ENCODE results near the gene ZP2.
"Not testable (repeated sequence)": the region's sequence is repeated elsewhere in the genome, so short reads cannot be mapped to it uniquely, and the experiment has no call there.

Gene ZP2

DNA sequence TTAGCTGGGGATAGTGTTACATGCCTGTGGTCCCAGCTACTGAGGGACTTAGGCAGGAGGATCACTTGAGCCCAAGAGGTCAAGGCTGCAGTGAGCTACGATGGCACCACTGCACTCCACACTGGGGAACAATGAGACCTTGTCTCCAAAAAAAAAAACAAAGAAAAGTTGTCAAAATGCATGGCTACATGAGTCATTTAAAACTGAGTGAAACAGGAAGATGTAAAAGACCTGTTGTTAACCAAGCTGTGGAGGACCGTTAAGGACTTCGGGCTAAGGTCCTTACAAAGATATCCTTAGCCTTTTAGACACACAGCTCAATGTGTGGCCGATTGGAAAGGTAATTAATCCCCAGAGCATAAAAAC is 25.1 kb downstream of the ZP2 start:
- Histone ChIP-seq H3K9ac (ENCODE audit: low read length) (no peak overlapping the region), H3K4me3 (ENCODE audit: low read length) (no peak overlapping the region), H3K27me3 (ENCODE audit: control insufficient read depth, insufficient read depth, low read length) (no peaks in the 10 kb centered on the region), H3K36me3 (ENCODE audit: control insufficient read depth, insufficient read depth, low read length) (peaks cover 6% of the 10 kb centered on the region), H3K4me1 (ENCODE audit: control insufficient read depth, insufficient read depth, low read length) (no peaks in the 10 kb centered on the region), H3K9me3 (ENCODE audit: control insufficient read depth, low read length) (no peaks in the 10 kb centered on the region)

DNA sequence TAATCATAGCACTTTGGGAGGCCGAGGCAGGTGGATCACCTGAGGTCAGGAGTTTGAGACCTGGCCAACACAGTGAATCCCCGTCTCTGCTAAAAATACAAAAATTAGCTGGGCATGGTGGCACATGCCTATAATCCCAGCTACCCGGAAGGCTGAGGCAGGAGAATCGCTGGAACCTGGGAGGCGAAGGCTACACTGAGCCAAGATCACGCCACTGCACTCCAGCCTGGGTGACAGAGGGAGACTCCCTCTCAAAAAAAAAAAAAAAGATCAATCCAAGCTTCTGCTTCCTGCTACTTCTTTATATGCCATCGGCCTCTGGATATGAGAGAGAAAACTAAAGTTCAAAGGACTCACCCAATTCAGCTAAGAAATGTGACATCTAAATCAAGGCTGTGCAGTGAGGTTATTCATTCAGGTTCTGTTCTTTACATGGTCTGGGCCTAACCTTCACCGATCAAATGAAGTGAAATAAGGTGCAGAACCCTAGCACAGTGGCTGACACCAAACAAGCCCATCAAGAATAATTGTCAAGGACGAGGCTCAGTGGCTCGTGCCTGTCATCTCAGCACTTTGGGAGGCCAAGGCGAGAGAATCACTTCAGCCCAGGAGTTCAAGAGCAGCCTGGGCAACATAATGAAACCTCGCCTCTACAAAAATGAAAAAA is 25.6 kb downstream of the ZP2 start:
- H3K27me3 ChIP-seq (ENCODE audit: control insufficient read depth, insufficient read depth, low read length): no peaks in the 10 kb centered on the region
- peaks cover 8% of the 10 kb centered on the region for H3K36me3 ChIP-seq (ENCODE audit: control insufficient read depth, insufficient read depth, low read length)
- H3K9ac ChIP-seq (ENCODE audit: low read length): no peak overlapping the region
- no peak overlapping the region for H3K4me3 ChIP-seq (ENCODE audit: low read length)
- H3K9me3 ChIP-seq (ENCODE audit: control insufficient read depth, low read length): no peaks in the 10 kb centered on the region
- H3K4me1 ChIP-seq (ENCODE audit: control insufficient read depth, insufficient read depth, low read length): no peaks in the 10 kb centered on the region

DNA sequence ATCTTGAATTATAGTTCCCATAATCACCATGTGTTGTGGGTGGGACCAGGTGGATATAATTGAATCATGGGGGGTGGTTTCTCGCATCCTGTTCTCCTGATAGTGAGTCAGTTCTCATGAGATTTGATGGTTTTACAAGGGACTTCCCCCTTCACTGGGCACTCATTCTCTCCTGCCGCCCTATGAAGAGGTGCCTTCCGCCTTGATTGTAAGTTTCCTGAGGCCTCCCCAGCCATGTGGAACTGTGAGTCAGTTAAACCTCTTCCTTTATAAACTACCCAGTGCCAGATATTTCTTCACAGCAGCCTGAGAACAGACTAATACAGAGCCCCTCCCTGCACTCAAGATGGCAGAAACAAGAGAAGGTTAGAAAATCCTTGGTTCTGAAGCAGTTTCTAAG is 26.5 kb downstream of the ZP2 start:
- H3K27me3 ChIP-seq (ENCODE audit: control insufficient read depth, insufficient read depth, low read length): no peaks in the 10 kb centered on the region
- H3K4me1 ChIP-seq (ENCODE audit: control insufficient read depth, insufficient read depth, low read length): no peaks in the 10 kb centered on the region

GRCh38 chr16:21183995-21184394 is 27.4 kb downstream of the ZP2 start:
- Histone ChIP-seq H3K36me3 (ENCODE audit: control insufficient read depth, insufficient read depth, low read length) (peaks cover 8% of the 10 kb centered on the region), H3K9ac (ENCODE audit: low read length) (no peak overlapping the region), H3K4me1 (ENCODE audit: control insufficient read depth, insufficient read depth, low read length) (no peaks in the 10 kb centered on the region), H3K9me3 (ENCODE audit: control insufficient read depth, low read length) (no peaks in the 10 kb centered on the region), H3K4me3 (ENCODE audit: low read length) (no peak overlapping the region), H3K27me3 (ENCODE audit: control insufficient read depth, insufficient read depth, low read length) (no peaks in the 10 kb centered on the region)

More for the DNA sequence above, 26.5 kb downstream of the ZP2 start:
- H3K36me3 ChIP-seq (ENCODE audit: control insufficient read depth, insufficient read depth, low read length): peaks cover 8% of the 10 kb centered on the region
- no peak overlapping the region for H3K9ac ChIP-seq (ENCODE audit: low read length)
- no peak overlapping the region for H3K4me3 ChIP-seq (ENCODE audit: low read length)
- H3K9me3 ChIP-seq (ENCODE audit: control insufficient read depth, low read length): no peaks in the 10 kb centered on the region

DNA sequence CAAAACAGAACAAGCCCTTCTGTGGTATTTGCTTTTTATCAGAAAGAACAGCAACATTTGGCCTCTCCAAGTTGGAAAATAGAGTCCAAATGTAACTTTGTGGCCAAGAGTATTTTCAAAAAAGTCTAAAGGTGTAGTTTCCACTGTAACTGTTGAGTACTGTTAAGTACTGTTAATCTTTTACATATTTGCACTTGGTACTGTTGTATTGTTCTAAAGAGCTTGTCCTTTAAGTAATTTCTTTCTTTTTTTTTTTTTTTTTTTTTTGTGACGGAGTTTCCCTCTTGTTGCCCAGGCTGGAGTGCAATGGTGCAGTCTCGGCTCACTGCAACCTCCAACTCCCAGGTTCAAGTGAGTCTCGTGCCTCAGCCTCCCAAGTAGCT is 31.4 kb downstream of the ZP2 start:
- Histone ChIP-seq H3K27me3 (ENCODE audit: control insufficient read depth, insufficient read depth, low read length) (no peaks in the 10 kb centered on the region), H3K4me1 (ENCODE audit: control insufficient read depth, insufficient read depth, low read length) (peaks cover 10% of the 10 kb centered on the region), H3K9ac (ENCODE audit: low read length) (no peak overlapping the region), H3K4me3 (ENCODE audit: low read length) (no peak overlapping the region), H3K36me3 (ENCODE audit: control insufficient read depth, insufficient read depth, low read length) (peaks cover 8% of the 10 kb centered on the region), H3K9me3 (ENCODE audit: control insufficient read depth, low read length) (no peaks in the 10 kb centered on the region)

DNA sequence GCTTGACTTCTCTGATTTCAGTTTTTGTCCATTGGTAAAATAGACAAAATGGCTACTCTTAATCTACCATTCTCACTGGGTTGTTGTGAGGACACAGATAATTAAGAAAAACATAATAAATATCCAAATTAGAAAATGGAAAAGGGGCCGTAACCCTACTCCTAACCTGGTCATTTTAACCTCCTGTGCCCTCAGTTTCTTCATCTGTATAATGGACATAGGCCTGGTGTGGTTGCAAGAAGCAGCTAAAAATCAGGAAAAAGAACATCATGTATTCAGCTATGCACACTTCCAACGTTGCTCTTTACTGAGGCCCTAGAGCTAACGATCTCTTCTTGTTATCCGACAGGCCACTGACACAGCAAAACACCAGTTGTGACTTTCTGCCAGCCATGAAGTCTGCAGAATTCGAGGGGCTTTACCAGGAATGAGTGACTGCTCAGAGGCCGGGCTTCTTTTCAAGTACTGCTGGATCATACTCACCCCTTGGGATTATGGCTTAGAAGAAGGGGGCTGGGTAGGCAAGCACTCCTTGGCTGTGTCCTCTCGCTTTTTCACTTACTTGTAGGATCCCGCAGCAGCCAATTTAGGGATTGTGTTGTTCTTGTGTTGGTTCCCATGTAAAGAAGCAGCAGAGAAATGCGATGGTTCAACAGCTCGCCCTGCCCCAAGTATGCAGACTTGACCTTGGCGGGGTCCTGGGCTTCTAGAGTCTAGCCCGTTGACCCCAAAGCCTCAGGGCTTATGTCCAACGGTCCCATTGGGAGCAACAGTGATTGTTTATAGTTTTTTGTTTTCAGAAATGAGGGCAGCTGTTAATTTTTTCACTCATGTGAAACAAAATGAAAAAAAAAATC is 32.0 kb downstream of the ZP2 start:
- no peak overlapping the region for H3K9ac ChIP-seq (ENCODE audit: low read length)
- peaks cover 8% of the 10 kb centered on the region for H3K36me3 ChIP-seq (ENCODE audit: control insufficient read depth, insufficient read depth, low read length)
- no peak overlapping the region for H3K4me3 ChIP-seq (ENCODE audit: low read length)
- H3K27me3 ChIP-seq (ENCODE audit: control insufficient read depth, insufficient read depth, low read length): no peaks in the 10 kb centered on the region
- H3K4me1 ChIP-seq (ENCODE audit: control insufficient read depth, insufficient read depth, low read length): peaks cover 12% of the 10 kb centered on the region
- H3K9me3 ChIP-seq (ENCODE audit: control insufficient read depth, low read length): no peaks in the 10 kb centered on the region

GRCh38 chr16:21175397-21175796 is 36.0 kb downstream of the ZP2 start:
- peaks cover 12% of the 10 kb centered on the region for H3K4me1 ChIP-seq (ENCODE audit: control insufficient read depth, insufficient read depth, low read length)
- no peak overlapping the region for H3K4me3 ChIP-seq (ENCODE audit: low read length)
- H3K27me3 ChIP-seq (ENCODE audit: control insufficient read depth, insufficient read depth, low read length): no peaks in the 10 kb centered on the region
- no peak overlapping the region for H3K9ac ChIP-seq (ENCODE audit: low read length)
- H3K9me3 ChIP-seq (ENCODE audit: control insufficient read depth, low read length): no peaks in the 10 kb centered on the region
- H3K36me3 ChIP-seq (ENCODE audit: control insufficient read depth, insufficient read depth, low read length): peaks cover 7% of the 10 kb centered on the region

DNA sequence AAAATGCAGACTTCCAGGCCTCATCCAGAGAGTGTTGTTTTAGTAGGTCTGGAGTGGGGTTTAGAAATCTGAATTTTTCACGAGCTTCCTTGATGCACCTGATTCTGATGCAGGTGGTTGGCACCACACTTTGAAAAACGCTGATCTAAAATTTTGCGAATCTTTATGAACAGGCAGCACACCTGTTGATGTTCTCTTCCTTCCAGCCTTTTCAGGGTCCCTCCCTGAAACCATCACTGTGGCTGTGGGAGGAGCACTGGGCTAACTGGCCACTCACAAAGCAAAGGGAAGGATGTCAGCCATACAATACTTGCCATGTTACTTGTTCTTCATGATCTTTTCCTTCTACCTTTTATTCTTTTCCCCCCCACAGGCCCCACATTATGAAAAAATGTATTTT is 38.7 kb downstream of the ZP2 start:
- peaks cover 7% of the 10 kb centered on the region for H3K36me3 ChIP-seq (ENCODE audit: control insufficient read depth, insufficient read depth, low read length)
- H3K4me3 ChIP-seq (ENCODE audit: low read length): no peak overlapping the region

DNA sequence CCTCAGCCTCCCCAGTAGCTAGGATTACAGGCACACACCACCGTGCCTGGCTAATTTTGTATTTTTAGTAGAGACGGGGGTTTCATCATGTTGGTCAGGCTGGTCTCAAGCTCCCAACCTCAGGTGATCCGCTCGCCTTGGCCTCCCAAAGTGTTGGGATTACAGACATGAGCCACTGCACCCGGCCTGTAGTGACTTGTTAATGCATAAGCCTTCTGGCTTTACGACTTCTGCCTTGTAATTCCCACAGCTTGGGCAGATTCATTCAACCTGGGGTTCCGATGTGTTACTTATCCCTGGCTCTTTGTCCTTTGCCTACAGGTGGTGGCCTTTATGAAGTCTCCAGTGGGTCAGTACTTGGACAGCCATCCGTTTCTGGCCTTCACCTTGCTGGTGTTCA is 41.3 kb downstream of the ZP2 start:
- not testable (repeated sequence) for H3K36me3 ChIP-seq (ENCODE audit: control insufficient read depth, insufficient read depth, low read length)

More for the DNA sequence above, 38.7 kb downstream of the ZP2 start:
- Histone ChIP-seq H3K4me1 (ENCODE audit: control insufficient read depth, insufficient read depth, low read length) (peaks cover 19% of the 10 kb centered on the region), H3K27me3 (ENCODE audit: control insufficient read depth, insufficient read depth, low read length) (no peaks in the 10 kb centered on the region), H3K9ac (ENCODE audit: low read length) (no peak overlapping the region), H3K9me3 (ENCODE audit: control insufficient read depth, low read length) (no peaks in the 10 kb centered on the region)

DNA sequence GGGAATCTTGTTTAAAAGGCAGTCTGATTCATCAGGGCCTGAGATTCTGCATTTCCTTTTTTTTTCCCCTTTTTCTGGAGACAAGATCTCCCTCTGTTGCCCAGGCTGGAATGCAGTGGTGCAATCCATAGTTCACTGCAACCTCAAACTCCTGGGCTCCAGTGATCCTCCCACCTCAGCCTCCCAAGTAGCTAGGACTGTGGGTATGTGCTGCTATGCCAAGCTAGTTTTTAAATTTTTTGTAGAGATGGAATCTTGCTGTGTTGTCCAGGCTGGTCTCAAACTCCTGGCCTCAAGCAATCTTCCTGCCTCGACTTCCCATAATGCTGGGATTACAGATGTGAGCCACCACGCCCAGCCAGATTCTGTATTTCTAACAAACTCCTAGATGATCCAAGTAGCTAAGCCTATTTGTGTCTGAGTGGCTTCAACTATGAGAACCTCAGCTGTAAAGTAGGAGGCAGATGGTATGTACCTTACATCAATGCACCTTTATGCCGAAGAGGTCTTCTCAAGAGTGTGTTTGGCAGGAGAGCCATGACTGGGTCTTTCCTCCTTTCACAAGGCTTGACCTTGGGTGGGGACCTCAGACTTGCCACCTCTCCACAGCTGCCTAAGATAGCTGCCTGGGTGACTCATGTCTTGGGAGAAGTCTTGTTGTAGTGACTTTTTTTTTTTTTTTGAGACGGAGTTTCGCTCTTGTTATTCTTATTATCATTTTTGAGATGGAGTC is 42.0 kb downstream of the ZP2 start:
- Histone ChIP-seq H3K9me3 (ENCODE audit: control insufficient read depth, low read length) (no peaks in the 10 kb centered on the region), H3K27me3 (ENCODE audit: control insufficient read depth, insufficient read depth, low read length) (no peaks in the 10 kb centered on the region), H3K4me3 (ENCODE audit: low read length) (no peak overlapping the region), H3K4me1 (ENCODE audit: control insufficient read depth, insufficient read depth, low read length) (peaks cover 8% of the 10 kb centered on the region), H3K36me3 (ENCODE audit: control insufficient read depth, insufficient read depth, low read length) (peaks cover 11% of the 10 kb centered on the region), H3K9ac (ENCODE audit: low read length) (no peak overlapping the region)

More for the DNA sequence above, 41.3 kb downstream of the ZP2 start:
- H3K9ac ChIP-seq (ENCODE audit: low read length); H3K9me3 ChIP-seq (ENCODE audit: control insufficient read depth, low read length); H3K4me3 ChIP-seq (ENCODE audit: low read length); H3K27me3 ChIP-seq (ENCODE audit: control insufficient read depth, insufficient read depth, low read length): not testable (repeated sequence)
- H3K4me1 ChIP-seq (ENCODE audit: control insufficient read depth, insufficient read depth, low read length): peaks cover 11% of the 10 kb centered on the region

DNA sequence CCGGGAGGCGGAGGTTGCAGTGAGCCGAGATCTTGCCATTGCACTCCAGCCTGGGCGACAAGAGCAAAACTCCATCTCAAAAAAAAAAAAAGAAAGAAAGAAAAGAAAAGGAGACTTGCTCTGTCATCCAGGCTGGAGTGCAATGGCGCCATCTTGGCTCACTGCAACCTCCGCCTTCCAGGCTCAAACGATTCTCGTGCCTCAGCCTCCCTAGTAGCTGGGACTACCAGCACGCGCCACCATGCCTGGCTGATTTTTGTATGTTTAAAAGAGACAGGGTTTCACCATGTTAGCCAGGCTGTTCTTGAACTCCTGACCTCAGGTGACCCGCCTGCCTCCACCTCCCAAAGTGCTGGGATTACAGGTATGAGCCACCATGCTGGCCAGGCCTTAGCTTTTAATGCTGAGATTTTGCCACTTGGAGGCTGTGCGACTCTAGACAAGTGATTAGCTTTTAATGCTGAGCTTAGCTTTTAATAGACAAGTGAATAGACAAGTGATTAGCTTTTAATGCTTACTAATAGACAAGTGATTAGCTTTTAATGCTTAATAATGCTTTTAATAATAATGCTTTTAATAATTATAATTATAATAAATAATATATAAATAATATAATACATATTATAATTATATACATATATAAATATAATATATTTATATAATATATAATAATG is 43.3 kb downstream of the ZP2 start:
- H3K9ac ChIP-seq (ENCODE audit: low read length): no peak overlapping the region
- H3K27me3 ChIP-seq (ENCODE audit: control insufficient read depth, insufficient read depth, low read length): no peaks in the 10 kb centered on the region
- H3K4me1 ChIP-seq (ENCODE audit: control insufficient read depth, insufficient read depth, low read length): peaks cover 12% of the 10 kb centered on the region
- H3K9me3 ChIP-seq (ENCODE audit: control insufficient read depth, low read length): no peaks in the 10 kb centered on the region
- H3K36me3 ChIP-seq (ENCODE audit: control insufficient read depth, insufficient read depth, low read length): peaks cover 14% of the 10 kb centered on the region
- H3K4me3 ChIP-seq (ENCODE audit: low read length): no peak overlapping the region
